Hematopoietic multipotent progenitor cell treated with erythropoietin and hydrocortisone succinate and interleukin-3 and kit ligand, for 6 days (in vitro differentiated cells): Measurements from ENCODE around the gene SEMA5B.

Experiments
- DNase-seq: peaks from one replicate; pipeline ENCODE4 v3.0.0-alpha.2; 2015

SEMA5B gene

GRCh38 chr3:122920986-122921385 is 106.6 kb downstream of the SEMA5B start:
- DNase-seq, result no peak

- no peak for DNase-seq
These were observed 108.3 kb downstream of the SEMA5B start for GRCh38 chr3:122919291-122919610.

- peak; percentile 9 for DNase-seq
These were observed 108.8 kb downstream of the SEMA5B start for GRCh38 chr3:122918576-122919290.

- no peak for DNase-seq
These were observed 110.2 kb downstream of the SEMA5B start for GRCh38 chr3:122917412-122917811.

GRCh38 chr3:122916580-122916979 is 111.0 kb downstream of the SEMA5B start:
- DNase-seq, result no peak

GRCh38 chr3:122916084-122916483 is 111.5 kb downstream of the SEMA5B start:
- DNase-seq, result no peak

- DNase-seq, result no peak
These were observed 112.1 kb downstream of the SEMA5B start for GRCh38 chr3:122915300-122916055.

GRCh38 chr3:122913539-122914100 is 113.9 kb downstream of the SEMA5B start:
- DNase-seq, result no peak

GRCh38 chr3:122912772-122913538 is 114.6 kb downstream of the SEMA5B start:
- no peak for DNase-seq

- DNase-seq, result no peak
These were observed 115.7 kb downstream of the SEMA5B start for GRCh38 chr3:122911901-122912300.

- DNase-seq, result no peak
These were observed 119.3 kb downstream of the SEMA5B start for GRCh38 chr3:122908251-122908650.

- DNase-seq, result no peak
These were observed 120.1 kb downstream of the SEMA5B start for GRCh38 chr3:122907471-122907870.

- no peak for DNase-seq
These were observed 124.4 kb downstream of the SEMA5B start for GRCh38 chr3:122903171-122903570.

- no peak for DNase-seq
These were observed 125.2 kb downstream of the SEMA5B start for GRCh38 chr3:122902326-122902725.

- no peak for DNase-seq
These were observed 129.3 kb downstream of the SEMA5B start for GRCh38 chr3:122898298-122898697.

- DNase-seq, result no peak
These were observed 133.6 kb downstream of the SEMA5B start for GRCh38 chr3:122893754-122894668.

GRCh38 chr3:122893282-122893681 is 134.3 kb downstream of the SEMA5B start:
- DNase-seq, result no peak

GRCh38 chr3:122892118-122892960 is 135.2 kb downstream of the SEMA5B start:
- DNase-seq, result no peak

- no peak for DNase-seq
These were observed 136.8 kb downstream of the SEMA5B start for GRCh38 chr3:122890720-122891220.

- DNase-seq, result peak; percentile 35
These were observed 137.4 kb downstream of the SEMA5B start for GRCh38 chr3:122890077-122890719.

GRCh38 chr3:122886946-122887345 is 140.6 kb downstream of the SEMA5B start:
- no peak for DNase-seq
